ENCODE measurements around the gene CHRM5. TPM values are rescaled to one million over a fixed set of nuclear protein-coding genes. Genes with fewer than 3 reads are reported as not detected.
"Not testable (repeated sequence)": the region's sequence is repeated elsewhere in the genome, so short reads cannot be mapped to it uniquely, and the experiment has no call there.

CHRM5 gene
- total RNA-seq, 4 donors from 2014 or later, result not detected

DNA sequence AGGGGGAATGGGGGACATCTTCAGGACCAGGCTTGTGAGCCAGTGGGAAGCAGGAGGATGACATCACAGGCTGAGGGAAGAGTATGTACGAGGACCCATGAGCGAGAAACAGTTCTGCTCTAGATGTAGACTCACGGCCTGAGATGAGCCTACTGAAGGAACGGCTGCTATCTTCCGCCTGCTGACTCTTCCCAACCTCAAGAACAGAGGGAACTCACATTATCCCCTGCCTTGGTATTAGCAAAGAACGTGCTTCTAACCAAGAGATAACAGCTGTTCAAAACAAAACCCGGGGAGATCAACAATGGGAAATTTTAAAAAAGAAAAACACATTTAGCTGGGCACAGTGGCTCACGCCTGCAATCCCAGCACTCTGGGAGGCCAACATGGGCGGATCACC is 45.4 kb downstream of the CHRM5 start:
- TF ChIP-seq, protein P1, sequence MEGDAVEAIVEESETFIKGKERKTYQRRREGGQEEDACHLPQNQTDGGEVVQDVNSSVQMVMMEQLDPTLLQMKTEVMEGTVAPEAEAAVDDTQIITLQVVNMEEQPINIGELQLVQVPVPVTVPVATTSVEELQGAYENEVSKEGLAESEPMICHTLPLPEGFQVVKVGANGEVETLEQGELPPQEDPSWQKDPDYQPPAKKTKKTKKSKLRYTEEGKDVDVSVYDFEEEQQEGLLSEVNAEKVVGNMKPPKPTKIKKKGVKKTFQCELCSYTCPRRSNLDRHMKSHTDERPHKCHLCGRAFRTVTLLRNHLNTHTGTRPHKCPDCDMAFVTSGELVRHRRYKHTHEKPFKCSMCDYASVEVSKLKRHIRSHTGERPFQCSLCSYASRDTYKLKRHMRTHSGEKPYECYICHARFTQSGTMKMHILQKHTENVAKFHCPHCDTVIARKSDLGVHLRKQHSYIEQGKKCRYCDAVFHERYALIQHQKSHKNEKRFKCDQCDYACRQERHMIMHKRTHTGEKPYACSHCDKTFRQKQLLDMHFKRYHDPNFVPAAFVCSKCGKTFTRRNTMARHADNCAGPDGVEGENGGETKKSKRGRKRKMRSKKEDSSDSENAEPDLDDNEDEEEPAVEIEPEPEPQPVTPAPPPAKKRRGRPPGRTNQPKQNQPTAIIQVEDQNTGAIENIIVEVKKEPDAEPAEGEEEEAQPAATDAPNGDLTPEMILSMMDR (IDR thresholded peaks at IDR 0.05), result no peak
- TF ChIP-seq POLR2A (IDR thresholded peaks at IDR 0.05), result no peak
- intact Hi-C loops (cut with DNase I; ENCODE audit: low total_unique reads), result no loop called here
- no peak overlapping the region for H3K27ac ChIP-seq

DNA sequence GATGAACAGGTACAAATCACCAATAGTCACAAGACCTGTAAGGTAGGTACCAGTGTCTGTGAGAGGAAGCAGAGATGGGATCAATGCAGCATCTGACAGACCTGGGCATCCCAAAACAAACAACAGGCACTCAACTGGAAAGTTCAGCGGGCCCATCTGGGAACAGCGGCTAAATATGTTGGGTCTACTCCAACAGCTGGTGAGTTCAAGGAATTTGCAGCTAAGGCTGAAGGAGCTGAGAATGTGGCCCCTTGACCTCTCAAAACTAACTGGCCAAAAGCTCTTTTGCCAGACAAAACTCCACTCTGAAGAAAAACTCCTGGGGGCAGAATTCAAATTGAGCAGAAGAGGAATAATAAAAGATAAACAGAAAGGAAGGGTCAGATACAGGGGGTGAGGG is 46.3 kb downstream of the CHRM5 start:
- H3K4me3 ChIP-seq, result no peak overlapping the region
- no peak for DNase-seq
- H3K4me1 ChIP-seq, result no peaks in the 10 kb centered on the region
- no peaks in the 10 kb centered on the region for H3K9me3 ChIP-seq
- intact Hi-C loops (cut with DNase I; ENCODE audit: low total_unique reads), result no loop called here
- TF ChIP-seq, protein P1 (IDR thresholded peaks at IDR 0.05), result no peak
- no peak for TF ChIP-seq POLR2A (IDR thresholded peaks at IDR 0.05)
- H3K27ac ChIP-seq, result no peak overlapping the region
- H3K27me3 ChIP-seq, result no peaks in the 10 kb centered on the region
- H3K36me3 ChIP-seq, result no peaks in the 10 kb centered on the region

More for the DNA sequence above, 45.4 kb downstream of the CHRM5 start:
- H3K27me3 ChIP-seq, result no peaks in the 10 kb centered on the region
- no peaks in the 10 kb centered on the region for H3K36me3 ChIP-seq
- no peak overlapping the region for H3K4me3 ChIP-seq
- H3K4me1 ChIP-seq, result no peaks in the 10 kb centered on the region
- H3K9me3 ChIP-seq, result no peaks in the 10 kb centered on the region
- no peak for DNase-seq

DNA sequence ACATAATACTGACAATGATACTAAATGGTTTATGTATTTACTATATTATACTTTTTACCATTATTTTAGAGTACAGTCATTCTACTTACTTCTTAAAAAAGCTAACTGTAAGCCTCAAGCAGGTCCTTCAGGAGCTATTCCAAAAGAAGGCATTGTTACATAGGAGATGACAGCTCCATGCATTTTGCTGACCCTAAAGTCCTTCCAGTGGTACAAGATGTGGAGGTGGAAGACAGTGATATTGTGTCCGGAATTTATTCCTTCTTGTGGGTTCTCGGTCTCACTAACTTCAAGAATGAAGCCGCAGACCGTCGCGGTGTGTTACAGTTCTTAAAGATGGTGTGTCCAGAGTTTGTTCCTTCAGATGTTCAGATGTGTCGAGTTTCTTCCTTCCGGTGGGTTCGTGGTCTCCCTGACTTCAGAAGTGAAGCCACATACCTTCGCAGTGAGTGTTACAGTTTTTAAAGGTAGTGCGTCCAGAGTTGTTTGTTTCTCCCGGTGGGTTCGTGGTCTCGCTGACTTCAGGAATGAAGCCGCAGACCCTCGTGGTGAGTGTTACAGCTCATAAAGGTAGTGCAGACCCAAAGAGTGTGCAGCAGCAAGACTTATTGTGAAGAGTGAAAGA is 49.8 kb downstream of the CHRM5 start:
- H3K9me3 ChIP-seq, result no peaks in the 10 kb centered on the region
- no peaks in the 10 kb centered on the region for H3K4me1 ChIP-seq
- intact Hi-C loops (cut with DNase I; ENCODE audit: low total_unique reads), result no loop called here
- no peak for DNase-seq
- H3K27me3 ChIP-seq, result no peaks in the 10 kb centered on the region
- H3K27ac ChIP-seq, result no peak overlapping the region
- no peak overlapping the region for H3K4me3 ChIP-seq
- no peaks in the 10 kb centered on the region for H3K36me3 ChIP-seq
- TF ChIP-seq, protein P1 (IDR thresholded peaks at IDR 0.05), result no peak
- no peak for TF ChIP-seq POLR2A (IDR thresholded peaks at IDR 0.05)

DNA sequence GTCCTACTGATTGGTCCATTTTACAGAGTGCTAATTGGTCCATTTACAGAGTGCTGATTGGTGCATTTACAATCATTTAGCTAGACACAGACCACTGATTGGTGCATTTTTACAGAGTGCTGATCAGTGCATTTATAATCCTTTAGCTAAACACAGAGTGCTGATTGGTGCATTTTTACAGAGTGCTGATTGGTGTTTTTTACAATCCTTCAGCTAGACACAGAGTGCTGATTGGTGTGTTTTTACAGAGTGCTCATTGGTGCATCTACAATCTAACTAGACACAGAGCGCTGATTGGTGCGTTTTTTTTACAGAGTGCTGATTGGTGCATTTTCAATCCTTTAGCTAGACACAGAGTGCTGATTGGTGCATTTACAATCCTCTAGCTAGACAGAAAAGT is 50.4 kb downstream of the CHRM5 start:
- intact Hi-C loops (cut with DNase I; ENCODE audit: low total_unique reads); H3K36me3 ChIP-seq; H3K4me3 ChIP-seq; H3K4me1 ChIP-seq; DNase-seq; H3K9me3 ChIP-seq; H3K27ac ChIP-seq; H3K27me3 ChIP-seq: not testable (repeated sequence)

DNA sequence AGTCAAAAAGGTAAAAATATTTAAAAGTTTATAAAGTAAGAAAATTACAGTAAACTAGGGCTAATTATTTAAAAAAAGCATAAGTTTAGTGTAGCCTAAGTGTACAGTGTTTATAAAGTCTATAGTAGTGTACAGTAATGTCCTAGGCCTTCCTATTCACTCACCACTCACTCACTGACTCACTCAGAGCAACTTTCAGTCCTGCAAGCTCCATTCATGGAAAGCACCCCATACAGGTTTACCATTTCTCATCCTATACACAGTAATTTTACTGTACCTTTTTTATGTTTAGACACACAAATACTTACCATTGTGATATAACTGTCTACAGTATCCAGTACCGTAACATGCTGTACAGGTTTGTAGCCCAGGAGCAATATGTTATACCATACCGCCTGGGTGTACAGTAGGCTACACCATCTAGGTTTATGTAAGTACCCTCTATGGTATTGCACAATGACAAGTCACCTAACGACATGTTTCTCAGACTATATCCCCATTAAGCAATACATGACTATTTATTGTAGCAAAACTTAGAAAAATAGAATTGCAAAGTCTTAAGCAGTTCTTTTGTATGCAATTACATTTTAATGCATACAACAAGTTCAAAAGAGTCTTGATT is 51.2 kb downstream of the CHRM5 start:
- Histone ChIP-seq H3K27me3 (no peaks in the 10 kb centered on the region), H3K27ac (no peak overlapping the region), H3K9me3 (no peaks in the 10 kb centered on the region), H3K36me3 (no peaks in the 10 kb centered on the region), H3K4me3 (no peak overlapping the region), H3K4me1 (no peaks in the 10 kb centered on the region)
- intact Hi-C loops (cut with DNase I; ENCODE audit: low total_unique reads), result no loop called here
- DNase-seq, result no peak
- TF ChIP-seq POLR2A (IDR thresholded peaks at IDR 0.05), result no peak
- TF ChIP-seq, protein P1 (IDR thresholded peaks at IDR 0.05), result no peak

Data from uterus (tissue), 4 donors.